Naive thymus-derived CD4-positive, alpha-beta T cell (primary cell): ENCODE results near the gene IFIH1. TPM values are rescaled to one million over a fixed set of nuclear protein-coding genes. Genes with fewer than 3 reads are reported as not detected.

Experiments used
- ATAC-seq: fragments of 150-1000 bp; cut with Tn5 transposase; 2 replicates; pipeline ENCODE4 v1.10.0; 2021; ENCODE audit warnings: mild to moderate bottlenecking, moderate library complexity
- CTCF ChIA-PET: fragments of 350-600 bp; sonication (Branson Sonifier 250); formaldehyde crosslinking; loops from one replicate; lab custom pipeline; 2021; ENCODE audit warnings: antibody characterized with exemption; lab: Charles Lee
- POLR2A ChIA-PET: fragments of 350-600 bp; sonication (Branson Sonifier 250); formaldehyde crosslinking; loops from one replicate; lab custom pipeline; 2021; ENCODE audit warnings: antibody characterized with exemption, inconsistent platforms; lab: Charles Lee
- DNase-seq, 9 donors: peaks; one replicate each; pipeline versions ENCODE4 v3.0.0 to v3.0.0-alpha.2; 2020 to 2022; ENCODE audit warnings: mixed read lengths in 1 of 9
- H3K27ac ChIP-seq: one replicate; pipeline ENCODE4 v1.7.0; 2013; ENCODE audit warnings: mild to moderate bottlenecking, low read depth, low read length, moderate library complexity
- H3K27me3 ChIP-seq, 2 donors: one replicate each; pipeline ENCODE4 v1.7.0; 2013; ENCODE audit warnings: low read length in 2 of 2, mild to moderate bottlenecking in 2 of 2, moderate library complexity in 2 of 2; ENCODE audit not compliant: control insufficient read depth in 2 of 2, insufficient read depth in 2 of 2
- H3K36me3 ChIP-seq, 3 experiments: 1 replicate in 2 of 3; 2 replicates in 1 of 3; pipeline ENCODE4 v1.7.0; 2013; ENCODE audit warnings: low read length in 3 of 3, mild to moderate bottlenecking in 3 of 3, moderate library complexity in 1 of 3; ENCODE audit not compliant: insufficient read depth in 3 of 3, control insufficient read depth in 2 of 3
- H3K4me1 ChIP-seq, 2 donors: one replicate each; pipeline ENCODE4 v1.7.0; 2013; ENCODE audit warnings: low read length in 2 of 2, mild to moderate bottlenecking in 2 of 2, moderate library complexity in 1 of 2; ENCODE audit not compliant: control insufficient read depth in 2 of 2, insufficient read depth in 2 of 2
- H3K4me3 ChIP-seq: 2 replicates; pipeline ENCODE4 v1.7.0; 2013; ENCODE audit warnings: mild to moderate bottlenecking, low read length
- H3K9me3 ChIP-seq, 3 experiments: 1 replicate in 2 of 3; 2 replicates in 1 of 3; pipeline ENCODE4 v1.7.0; 2013; ENCODE audit warnings: low read length in 3 of 3; ENCODE audit not compliant: control insufficient read depth in 2 of 3
- H3K27ac Mint-ChIP-seq, 9 donors: one replicate each; pipeline ENCODE4 v1.8.0; 2020 to 2022; ENCODE audit warnings: mixed read lengths in 9 of 9, mild to moderate bottlenecking in 8 of 9, moderate library complexity in 5 of 9, inconsistent platforms in 2 of 9
- H3K27me3 Mint-ChIP-seq, 5 donors: one replicate each; pipeline ENCODE4 v1.8.0; 2021 to 2022; ENCODE audit warnings: mixed read lengths in 5 of 5, mild to moderate bottlenecking in 1 of 5
- H3K36me3 Mint-ChIP-seq, 5 donors: one replicate each; pipeline ENCODE4 v1.8.0; 2020 to 2022; ENCODE audit warnings: mixed read lengths in 5 of 5, mild to moderate bottlenecking in 3 of 5, inconsistent platforms in 1 of 5
- H3K4me1 Mint-ChIP-seq, 7 donors: one replicate each; pipeline ENCODE4 v1.8.0; 2020 to 2022; ENCODE audit warnings: mixed read lengths in 7 of 7, mild to moderate bottlenecking in 3 of 7, inconsistent platforms in 1 of 7
- H3K4me3 Mint-ChIP-seq, 10 donors: one replicate each; pipeline ENCODE4 v1.8.0; 2020 to 2022; ENCODE audit warnings: mild to moderate bottlenecking in 10 of 10, mixed read lengths in 10 of 10, moderate library complexity in 6 of 10, inconsistent platforms in 2 of 10
- H3K9me3 Mint-ChIP-seq, 11 donors: one replicate each; pipeline ENCODE4 v1.8.0; 2020 to 2022; ENCODE audit warnings: mixed read lengths in 11 of 11, mild to moderate bottlenecking in 4 of 11, inconsistent platforms in 1 of 11, moderate library complexity in 1 of 11
- intact Hi-C, 2 donors: fragments of 100-400 bp; cut with micrococcal nuclease; formaldehyde crosslinking; loops; one replicate each; pipeline ENCODE4 v1.15.1; 2023
- polyA plus RNA-seq, 2 donors: library from polyadenylated mRNA; unstranded; fragments of 300-500 nt; fragmentation: Illumina TruSeq; gene quantifications; one replicate each; pipeline ENCODE4 v1.2.3, GENCODE V29; 2021
- total RNA-seq, 6 experiments: library from RNA in 5 of 6; stranded (reverse) in 5 of 6; gene quantifications; 1 replicate in 5 of 6; 2 replicates in 1 of 6; pipeline ENCODE4 v1.2.3 and lab custom pipeline; 2021 to 2026

IFIH1 gene
- total RNA-seq (10 to 100 TPM; 20.6 to 77.9 (median 30.7) TPM), polyA plus RNA-seq (10 to 100 TPM; 14.5 to 18.4 TPM), total RNA-seq (lab: John Stamatoyannopoulos, UW) (51.8 reads per million, percentile 72 among the genes with 10 or more reads in this experiment)

GRCh38 chr2:162318328-162319180, at the start of gene IFIH1:
IFIH1 (minus strand) TSS chr2:162318684; CDS start chr2:162318307, 377 bp downstream.
- H3K27ac ChIP-seq = peak within 1 kb of the TSS; percentile 85
- H3K27me3 Mint-ChIP-seq = no peaks in the 10 kb centered on the region
- intact Hi-C loops = loop anchor here (1.0 to 10.0 kb wide), 14 partner anchors 8 to 1241 kb away; partner anchors contain the start of genes DPP4 (in 2 of the 2), GCA (in 2 of the 2) and PSMD14 (in 1 of the 2)
- H3K9me3 Mint-ChIP-seq = peaks cover 0 to 2% (median 0%) of the 10 kb centered on the region in 11 donors
- peaks cover 0 to 29% (median 4%) of the 10 kb centered on the region in 5 donors for H3K36me3 Mint-ChIP-seq
- no peaks in the 10 kb centered on the region for H3K9me3 ChIP-seq
- H3K4me1 Mint-ChIP-seq = peaks cover 43 to 69% (median 62%) of the 10 kb centered on the region in 7 donors
- H3K36me3 ChIP-seq = no peaks in the 10 kb centered on the region
- CTCF ChIA-PET = interaction anchor here (1.1 to 3.9 kb wide), 2 partner anchors 18 to 21 kb away, joined by 3 to 12 read pairs; no protein-coding TSS in a partner anchor
- H3K27me3 ChIP-seq = no peaks in the 10 kb centered on the region
- POLR2A ChIA-PET = interaction anchor here (0.6 to 2.3 kb wide), 8 partner anchors 9 to 307 kb away, joined by 3 to 12 read pairs (median 4); partner anchors contain the start of gene GCA
- ATAC-seq = peak; percentile 93
- H3K4me3 ChIP-seq = peak within 1 kb of the TSS; percentile 93
- H3K27ac Mint-ChIP-seq = peak within 1 kb of the TSS; percentile 97 to 100 (median 99)
- peak; percentile 60 to 86 (median 73) for DNase-seq
- H3K4me1 ChIP-seq = peaks cover 22 to 40% of the 10 kb centered on the region in 2 donors
- H3K4me3 Mint-ChIP-seq = peak within 1 kb of the TSS; percentile 89 to 100 (median 95)

DNA sequence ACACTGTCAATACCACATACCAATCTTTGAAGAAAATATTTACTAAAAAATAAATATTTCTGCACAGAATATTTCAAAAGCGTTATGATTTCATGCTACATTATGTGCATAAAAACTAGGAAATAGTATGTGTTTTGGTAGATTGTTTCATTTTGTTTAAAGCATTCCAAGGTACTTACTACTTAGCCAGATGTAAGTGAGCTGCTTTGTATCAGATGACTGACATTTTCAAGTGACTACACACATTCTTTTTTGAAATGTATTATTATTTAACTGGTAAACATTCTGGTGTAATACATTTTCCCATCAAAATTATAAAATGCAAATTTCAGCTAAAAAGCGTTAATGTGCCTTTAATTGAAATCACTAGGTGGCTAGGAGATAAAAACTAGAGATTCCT, 46.9 kb upstream of the IFIH1 start:
- H3K27ac ChIP-seq = no peak overlapping the region
- intact Hi-C loops = no loop called here

DNA sequence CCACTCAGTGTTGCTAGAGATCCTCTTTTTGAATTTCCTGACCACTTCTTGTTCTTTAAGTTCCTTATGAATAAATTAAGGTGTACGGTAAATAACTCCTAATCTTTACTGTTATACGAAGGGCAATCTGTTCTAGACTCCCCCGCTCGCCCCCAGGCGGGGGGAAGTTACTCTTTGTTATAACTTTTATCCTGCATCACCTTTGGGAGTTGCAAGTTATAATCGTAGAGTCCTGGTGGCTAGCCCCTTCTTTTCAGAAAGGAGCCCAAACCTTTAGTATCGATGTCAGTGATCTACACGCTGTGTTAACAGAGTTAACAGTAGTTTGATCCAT, 26.1 kb upstream of the IFIH1 start:
- Mint-ChIP-seq H3K36me3 (peaks cover 0 to 4% (median 0%) of the 10 kb centered on the region in 5 donors), H3K27ac (peak overlapping the region; percentile 68 to 92 (median 81)), H3K4me3 (peak overlapping the region; percentile 78 to 96 (median 91)), H3K27me3 (peaks cover 0 to 9% (median 0%) of the 10 kb centered on the region in 5 donors), H3K4me1 (peaks cover 0 to 21% (median 19%) of the 10 kb centered on the region in 7 donors), H3K9me3 (no peaks in the 10 kb centered on the region)
- DNase-seq = peak in 3 of 9 donors; percentile 10 to 24 (median 17)
- Histone ChIP-seq H3K9me3 (no peaks in the 10 kb centered on the region), H3K27me3 (no peaks in the 10 kb centered on the region), H3K36me3 (no peaks in the 10 kb centered on the region), H3K27ac (peak overlapping the region; percentile 53), H3K4me3 (peak overlapping the region; percentile 87), H3K4me1 (peaks cover 4 to 5% of the 10 kb centered on the region in 2 donors)
- ChIA-PET CTCF (interaction anchor here (0.7 kb wide), 1 partner anchor 9 kb away, joined by 3 read pairs; no protein-coding TSS in a partner anchor), POLR2A (no interaction called here)
- ATAC-seq = no peak
- intact Hi-C loops = loop anchor here (1.0 to 10.0 kb wide), 10 partner anchors 10 to 1850 kb away; partner anchors contain the start of genes IFIH1 (in 2 of the 2), PSMD14 (in 1 of the 2), RBMS1 (in 1 of the 2) and TANK (in 1 of the 2)

More for the DNA sequence above, 46.9 kb upstream of the IFIH1 start:
- H3K27ac Mint-ChIP-seq = no peak overlapping the region
- H3K27me3 Mint-ChIP-seq = no peaks in the 10 kb centered on the region
- no peak overlapping the region for H3K4me3 Mint-ChIP-seq
- no peak overlapping the region for H3K4me3 ChIP-seq
- ATAC-seq (no peak), DNase-seq (no peak)
- ChIA-PET CTCF (no interaction called here), POLR2A (no interaction called here)
- no peaks in the 10 kb centered on the region for H3K4me1 ChIP-seq
- no peaks in the 10 kb centered on the region for H3K9me3 ChIP-seq
- H3K4me1 Mint-ChIP-seq = no peaks in the 10 kb centered on the region
- H3K36me3 Mint-ChIP-seq = peaks cover 0 to 5% (median 3%) of the 10 kb centered on the region in 5 donors
- no peaks in the 10 kb centered on the region for H3K27me3 ChIP-seq
- H3K36me3 ChIP-seq = no peaks in the 10 kb centered on the region
- H3K9me3 Mint-ChIP-seq = no peaks in the 10 kb centered on the region

DNA sequence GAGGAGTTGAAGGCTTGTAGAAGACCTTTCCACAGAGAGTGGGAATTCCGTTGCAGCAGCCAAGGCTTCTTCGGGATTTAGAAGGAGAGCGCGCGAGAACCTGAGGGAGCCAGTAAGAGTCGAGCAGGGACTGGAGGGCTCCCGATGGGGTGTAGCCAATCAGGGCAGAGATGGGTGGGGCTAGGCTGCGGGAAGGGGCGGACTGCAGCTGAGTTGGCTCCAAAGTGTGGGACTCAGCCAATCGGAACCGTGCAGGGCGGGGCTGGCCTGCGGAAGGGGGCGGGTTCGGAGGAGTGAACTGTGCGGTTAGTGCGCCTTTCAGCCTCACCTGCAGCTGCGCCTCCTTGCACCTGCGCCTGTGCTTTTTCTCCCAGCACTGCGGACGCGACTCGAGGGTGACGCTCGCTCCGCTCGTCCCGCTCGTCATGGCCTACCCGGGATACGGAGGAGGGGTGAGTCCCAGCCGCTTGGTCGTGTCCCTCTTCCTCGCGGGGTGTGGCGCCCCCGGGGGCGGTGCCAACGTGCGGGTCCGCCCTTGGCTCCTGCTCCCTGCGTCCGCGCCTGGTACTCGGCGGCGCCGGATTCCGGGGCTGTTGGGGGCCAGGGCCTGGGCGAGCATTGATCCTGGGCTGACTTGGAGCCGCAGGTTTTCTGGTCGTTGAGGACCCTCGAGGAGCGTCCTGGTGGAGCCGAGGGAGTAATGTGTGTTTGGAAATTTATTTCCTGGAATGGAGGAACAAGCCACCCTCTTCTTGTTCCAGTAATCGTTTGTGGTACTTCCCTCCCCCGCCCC, 25.5 kb upstream of the IFIH1 start, which contains the start of gene GCA:
TSS of gene GCA (plus strand) at position 309 of the 793 bp plus-strand sequence. CDS start at position 426, 117 bp downstream.
- POLR2A ChIA-PET = interaction anchor here (2.4 kb wide), 1 partner anchor 25 kb away, joined by 12 read pairs; the partner anchor contains the start of gene IFIH1
- Histone ChIP-seq H3K27ac (peak within 1 kb of the TSS; percentile 53), H3K36me3 (no peaks in the 10 kb centered on the region), H3K4me1 (peaks cover 4 to 5% of the 10 kb centered on the region in 2 donors), H3K27me3 (no peaks in the 10 kb centered on the region), H3K9me3 (no peaks in the 10 kb centered on the region), H3K4me3 (peak within 1 kb of the TSS; percentile 87)
- ATAC-seq (peak; percentile 99), DNase-seq (peak; percentile 96 to 99 (median 98))
- H3K27me3 Mint-ChIP-seq = peaks cover 0 to 9% (median 0%) of the 10 kb centered on the region in 5 donors
- CTCF ChIA-PET = interaction anchor here (0.7 to 0.9 kb wide), 2 partner anchors 9 to 43 kb away, joined by 3 to 4 read pairs; no protein-coding TSS in a partner anchor
- H3K27ac Mint-ChIP-seq = peak within 1 kb of the TSS; percentile 70 to 92 (median 81)
- intact Hi-C loops = loop anchor here (1.0 to 10.0 kb wide), 11 partner anchors 10 to 1849 kb away; partner anchors contain the start of genes IFIH1 (in 2 of the 2), PSMD14 (in 2 of the 2), RBMS1 (in 1 of the 2) and TANK (in 1 of the 2)
- H3K36me3 Mint-ChIP-seq = no peaks in the 10 kb centered on the region
- H3K4me3 Mint-ChIP-seq = peak within 1 kb of the TSS; percentile 78 to 96 (median 91)
- no peaks in the 10 kb centered on the region for H3K9me3 Mint-ChIP-seq
- peaks cover 0 to 21% (median 19%) of the 10 kb centered on the region in 7 donors for H3K4me1 Mint-ChIP-seq

DNA sequence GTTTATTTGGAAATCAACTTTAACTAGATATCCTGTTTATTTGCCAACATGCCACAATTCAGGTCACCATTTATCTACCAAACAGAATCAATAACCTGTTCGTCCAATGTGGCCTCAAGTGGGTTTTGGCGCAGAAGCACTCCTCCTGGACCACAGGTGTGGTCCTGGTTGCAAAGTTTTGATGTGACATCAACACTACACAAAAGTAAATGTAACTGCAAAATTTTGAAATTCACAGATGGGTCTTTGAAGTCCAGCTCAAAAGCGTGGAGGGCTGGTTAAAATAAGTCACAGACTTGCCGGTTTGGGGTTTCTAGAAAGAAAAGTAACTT, 25.0 kb upstream of the IFIH1 start:
- Mint-ChIP-seq H3K36me3 (no peaks in the 10 kb centered on the region), H3K4me1 (peaks cover 0 to 21% (median 19%) of the 10 kb centered on the region in 7 donors), H3K4me3 (peak overlapping the region; percentile 78 to 96 (median 91)), H3K27ac (peak overlapping the region; percentile 48 to 92 (median 81)), H3K9me3 (no peaks in the 10 kb centered on the region), H3K27me3 (peaks cover 0 to 9% (median 0%) of the 10 kb centered on the region in 5 donors)
- intact Hi-C loops = loop anchor here (1.0 to 10.0 kb wide), 8 partner anchors 9 to 1849 kb away; partner anchors contain the start of genes PSMD14 (in 2 of the 2) and RBMS1 (in 1 of the 2)
- ChIA-PET CTCF (interaction anchor here (0.9 kb wide), 1 partner anchor 43 kb away, joined by 4 read pairs; no protein-coding TSS in a partner anchor), POLR2A (interaction anchor here (2.4 kb wide), 1 partner anchor 25 kb away, joined by 12 read pairs; the partner anchor contains the start of gene IFIH1)
- DNase-seq = no peak
- ATAC-seq = no peak
- peaks cover 4 to 5% of the 10 kb centered on the region in 2 donors for H3K4me1 ChIP-seq
- no peaks in the 10 kb centered on the region for H3K9me3 ChIP-seq
- H3K27ac ChIP-seq = peak overlapping the region; percentile 25
- no peaks in the 10 kb centered on the region for H3K36me3 ChIP-seq
- H3K27me3 ChIP-seq = no peaks in the 10 kb centered on the region
- H3K4me3 ChIP-seq = peak overlapping the region; percentile 87
